HFFc6 (cell line): ENCODE measurements around the gene GCC1. TPM values are rescaled to one million over a fixed set of nuclear protein-coding genes. Genes with fewer than 3 reads are reported as not detected.

Source experiments
- DNase-seq: peaks from one replicate; pipeline ENCODE4 v3.0.0-alpha.2; 2018
- H3K27ac Mint-ChIP-seq: 2 replicates; pipeline ENCODE4 v1.8.0; 2020; ENCODE audit warnings: mild to moderate bottlenecking, mixed read lengths
- H3K27me3 Mint-ChIP-seq: 2 replicates; pipeline ENCODE4 v1.8.0; 2021; ENCODE audit warnings: mild to moderate bottlenecking, moderate library complexity, mixed read lengths; ENCODE audit not compliant: insufficient read depth
- H3K36me3 Mint-ChIP-seq: 2 replicates; pipeline ENCODE4 v1.8.0; 2021; ENCODE audit warnings: low read depth, mixed read lengths
- H3K4me1 Mint-ChIP-seq: 2 replicates; pipeline ENCODE4 v1.8.0; 2020; ENCODE audit warnings: low read depth, mixed read lengths
- H3K4me3 Mint-ChIP-seq: 2 replicates; pipeline ENCODE4 v1.8.0; 2020; ENCODE audit warnings: mild to moderate bottlenecking, moderate library complexity, mixed read lengths
- H3K9me3 Mint-ChIP-seq: 2 replicates; pipeline ENCODE4 v1.8.0; 2020; ENCODE audit warnings: mild to moderate bottlenecking, mixed read lengths
- CTCF ChIP-seq: fragments of 200-600 bp; sonication (generic); IDR thresholded peaks from 2 replicates; pipeline ENCODE4 v1.5.0; 2021; ENCODE audit warnings: antibody characterized with exemption, mild to moderate bottlenecking
- total RNA-seq, 6 experiments: library from RNA; stranded (reverse); fragmentation: NEBNext Ultra II Directional; extraction: Animal tissue kit (Norgen Biotek cat#: 25700); gene quantifications; 2 replicates in 1 of 6; 3 replicates in 5 of 6; pipeline ENCODE4 v1.2.3, GENCODE V29; 2021

Gene GCC1
- total RNA-seq, 6 experiments from 2014 or later, result 14.8 to 17.1 (median 16.1) TPM

GRCh38 chr7:127588697-127589482 lies 3.5 kb upstream of the GCC1 start:
- TF ChIP-seq CTCF, result peak; percentile 74
- H3K4me1 Mint-ChIP-seq, result peaks cover 36% of the 10 kb centered on the region
- peak overlapping the region; percentile 95 for H3K4me3 Mint-ChIP-seq
- H3K27ac Mint-ChIP-seq, result peak overlapping the region; percentile 87
- no peaks in the 10 kb centered on the region for H3K9me3 Mint-ChIP-seq
- H3K27me3 Mint-ChIP-seq, result peaks cover 3% of the 10 kb centered on the region
- H3K36me3 Mint-ChIP-seq, result peaks cover 7% of the 10 kb centered on the region; the same call in 1 of the 2 replicates
- peak; percentile 20 for DNase-seq

GRCh38 chr7:127588019-127588696 lies 2.8 kb upstream of the GCC1 start, which contains the start of gene ARF5:
Gene ARF5 (plus strand): TSS chr7:127588411. CDS start chr7:127588499, 88 bp downstream.
- H3K36me3 Mint-ChIP-seq, result peaks cover 8% of the 10 kb centered on the region; the same call in 1 of the 2 replicates
- DNase-seq, result peak; percentile 52

GRCh38 chr7:127587663-127588018 lies 2.2 kb upstream of the GCC1 start:
- H3K9me3 Mint-ChIP-seq, result no peaks in the 10 kb centered on the region
- H3K27ac Mint-ChIP-seq, result no peak overlapping the region
- H3K36me3 Mint-ChIP-seq, result peaks cover 13% of the 10 kb centered on the region; the same call in 1 of the 2 replicates
- peaks cover 49% of the 10 kb centered on the region for H3K4me1 Mint-ChIP-seq
- H3K27me3 Mint-ChIP-seq, result peaks cover 3% of the 10 kb centered on the region
- peak overlapping the region; percentile 73 for H3K4me3 Mint-ChIP-seq
- no peak for TF ChIP-seq CTCF
- DNase-seq, result no peak

More at GRCh38 chr7:127588019-127588696, 2.8 kb upstream of the GCC1 start, which contains the start of gene ARF5:
- no peak for TF ChIP-seq CTCF
- Mint-ChIP-seq H3K27ac (peak within 1 kb of the TSS; percentile 87), H3K27me3 (peaks cover 3% of the 10 kb centered on the region), H3K4me3 (peak within 1 kb of the TSS; percentile 95), H3K4me1 (peaks cover 44% of the 10 kb centered on the region), H3K9me3 (no peaks in the 10 kb centered on the region)

GRCh38 chr7:127586346-127586745 lies 950 bp upstream of the GCC1 start:
- Mint-ChIP-seq H3K4me3 (no peak overlapping the region), H3K4me1 (peaks cover 61% of the 10 kb centered on the region), H3K9me3 (no peaks in the 10 kb centered on the region), H3K36me3 (peaks cover 14% of the 10 kb centered on the region; the same call in 1 of the 2 replicates), H3K27ac (no peak overlapping the region), H3K27me3 (peaks cover 3% of the 10 kb centered on the region)
- no peak for DNase-seq
- no peak for TF ChIP-seq CTCF

- H3K4me1 Mint-ChIP-seq, result peaks cover 67% of the 10 kb centered on the region
- peaks cover 3% of the 10 kb centered on the region for H3K27me3 Mint-ChIP-seq
- peak overlapping the region; percentile 97 for H3K4me3 Mint-ChIP-seq
- no peak for DNase-seq
- peaks cover 14% of the 10 kb centered on the region; the same call in 1 of the 2 replicates for H3K36me3 Mint-ChIP-seq
- no peaks in the 10 kb centered on the region for H3K9me3 Mint-ChIP-seq
- TF ChIP-seq CTCF, result no peak
- peak overlapping the region; percentile 87 for H3K27ac Mint-ChIP-seq
These were observed 750 bp downstream of the GCC1 start for GRCh38 chr7:127584648-127585043.
